Osteoblast (primary cell): ENCODE data around the gene FUT9. TPM values are rescaled to one million over a fixed set of nuclear protein-coding genes. Genes with fewer than 3 reads are reported as not detected.

Experiments used
- DNase-seq: peaks from one replicate; pipeline ENCODE4 v3.0.0; 2011; ENCODE audit warnings: low spot score, mixed read lengths; ENCODE audit not compliant: insufficient read length; ENCODE audit errors: missing footprints
- H2AFZ ChIP-seq: 2 replicates; pipeline ENCODE4 v1.6.0; 2011; ENCODE audit warnings: mild to moderate bottlenecking, low read length
- H3K27ac ChIP-seq: 2 replicates; pipeline ENCODE4 v1.5.1; 2011; ENCODE audit warnings: mild to moderate bottlenecking, low read depth, low read length, moderate library complexity
- H3K27me3 ChIP-seq: 2 replicates; pipeline ENCODE4 v1.6.0; 2012; ENCODE audit warnings: mild to moderate bottlenecking, control low read depth, inconsistent platforms, low read length, moderate library complexity; ENCODE audit not compliant: insufficient read depth
- H3K36me3 ChIP-seq: 2 replicates; pipeline ENCODE4 v1.5.1; 2011; ENCODE audit warnings: mild to moderate bottlenecking, low read length, control low read depth, moderate library complexity; ENCODE audit not compliant: insufficient read depth
- H3K4me1 ChIP-seq: 2 replicates; pipeline ENCODE4 v1.5.1; 2011; ENCODE audit warnings: mild to moderate bottlenecking, low read length, control low read depth, moderate library complexity; ENCODE audit not compliant: insufficient read depth
- H3K4me2 ChIP-seq: 2 replicates; pipeline ENCODE4 v1.6.0; 2011; ENCODE audit warnings: mild to moderate bottlenecking, low read length; ENCODE audit not compliant: insufficient read depth
- H3K4me3 ChIP-seq: fragments of 200-600 bp; sonication (generic); 3 replicates; pipeline ENCODE4 v1.5.1; 2012; ENCODE audit warnings: mild to moderate bottlenecking, low read length, inconsistent platforms; ENCODE audit not compliant: insufficient read depth
- H3K79me2 ChIP-seq: 2 replicates; pipeline ENCODE4 v1.6.0; 2012; ENCODE audit warnings: mild to moderate bottlenecking, low read length, control low read depth, inconsistent platforms; ENCODE audit not compliant: insufficient read depth
- H3K9me3 ChIP-seq: 2 replicates; pipeline ENCODE4 v1.5.1; 2011; ENCODE audit warnings: low read depth, low read length, control low read depth
- H4K20me1 ChIP-seq: 2 replicates; pipeline ENCODE4 v1.6.0; 2012; ENCODE audit warnings: mild to moderate bottlenecking, low read length, control low read depth; ENCODE audit not compliant: insufficient read depth
- CTCF ChIP-seq: IDR thresholded peaks from 2 replicates; pipeline ENCODE4 v1.5.1; 2011; ENCODE audit warnings: mild to moderate bottlenecking, low read depth, low read length, moderate library complexity; ENCODE audit errors: extremely low read depth
- total RNA-seq: library from RNA; depleted of rRNA; stranded (reverse); fragments of >200 nt; gene quantifications from 2 replicates; pipeline ENCODE4 v1.2.3, GENCODE V29; 2012

The FUT9 gene
- total RNA-seq, 1 donor: not detected

- no peaks in the 10 kb centered on the region for H3K4me1 ChIP-seq
- H2AFZ ChIP-seq: no peak overlapping the region
- H3K27ac ChIP-seq: no peak overlapping the region
- no peak for TF ChIP-seq CTCF
- H3K36me3 ChIP-seq: no peaks in the 10 kb centered on the region
- no peaks in the 10 kb centered on the region for H3K79me2 ChIP-seq
- H3K4me2 ChIP-seq: no peak overlapping the region
- no peaks in the 10 kb centered on the region for H3K27me3 ChIP-seq
- DNase-seq: peak; percentile 49
- no peaks in the 10 kb centered on the region for H3K9me3 ChIP-seq
- no peak overlapping the region for H3K4me3 ChIP-seq
- H4K20me1 ChIP-seq: no peaks in the 10 kb centered on the region
Measured at GRCh38 chr6:96014846-96015517, 792 bp upstream of the FUT9 start.

- Histone ChIP-seq H2AFZ (no peak overlapping the region), H3K4me3 (no peak overlapping the region), H3K36me3 (no peaks in the 10 kb centered on the region), H3K27me3 (no peaks in the 10 kb centered on the region), H3K9me3 (no peaks in the 10 kb centered on the region), H3K79me2 (no peaks in the 10 kb centered on the region), H3K27ac (no peak overlapping the region), H3K4me2 (no peak overlapping the region), H4K20me1 (no peaks in the 10 kb centered on the region), H3K4me1 (no peaks in the 10 kb centered on the region)
- TF ChIP-seq CTCF: no peak
- no peak for DNase-seq
Measured at GRCh38 chr6:96016334-96017069, 728 bp downstream of the FUT9 start.

GRCh38 chr6:96017070-96017359, 1.2 kb downstream of the FUT9 start:
- no peak overlapping the region for H3K27ac ChIP-seq
- DNase-seq: no peak
- H3K9me3 ChIP-seq: no peaks in the 10 kb centered on the region
- no peak for TF ChIP-seq CTCF
- H4K20me1 ChIP-seq: no peaks in the 10 kb centered on the region
- no peaks in the 10 kb centered on the region for H3K27me3 ChIP-seq
- no peaks in the 10 kb centered on the region for H3K36me3 ChIP-seq
- no peak overlapping the region for H2AFZ ChIP-seq
- no peaks in the 10 kb centered on the region for H3K4me1 ChIP-seq
- H3K4me2 ChIP-seq: no peak overlapping the region
- H3K79me2 ChIP-seq: no peaks in the 10 kb centered on the region
- H3K4me3 ChIP-seq: no peak overlapping the region

- Histone ChIP-seq H3K4me3 (no peak overlapping the region), H3K27ac (no peak overlapping the region), H3K27me3 (no peaks in the 10 kb centered on the region), H3K4me2 (no peak overlapping the region), H3K9me3 (no peaks in the 10 kb centered on the region), H3K36me3 (no peaks in the 10 kb centered on the region), H3K79me2 (no peaks in the 10 kb centered on the region), H2AFZ (no peak overlapping the region), H3K4me1 (no peaks in the 10 kb centered on the region), H4K20me1 (no peaks in the 10 kb centered on the region)
- DNase-seq: no peak
- TF ChIP-seq CTCF: no peak
Measured at GRCh38 chr6:96022225-96022624, 6.5 kb downstream of the FUT9 start.
